ENCODE data around the gene LCK.

The LCK gene

DNA sequence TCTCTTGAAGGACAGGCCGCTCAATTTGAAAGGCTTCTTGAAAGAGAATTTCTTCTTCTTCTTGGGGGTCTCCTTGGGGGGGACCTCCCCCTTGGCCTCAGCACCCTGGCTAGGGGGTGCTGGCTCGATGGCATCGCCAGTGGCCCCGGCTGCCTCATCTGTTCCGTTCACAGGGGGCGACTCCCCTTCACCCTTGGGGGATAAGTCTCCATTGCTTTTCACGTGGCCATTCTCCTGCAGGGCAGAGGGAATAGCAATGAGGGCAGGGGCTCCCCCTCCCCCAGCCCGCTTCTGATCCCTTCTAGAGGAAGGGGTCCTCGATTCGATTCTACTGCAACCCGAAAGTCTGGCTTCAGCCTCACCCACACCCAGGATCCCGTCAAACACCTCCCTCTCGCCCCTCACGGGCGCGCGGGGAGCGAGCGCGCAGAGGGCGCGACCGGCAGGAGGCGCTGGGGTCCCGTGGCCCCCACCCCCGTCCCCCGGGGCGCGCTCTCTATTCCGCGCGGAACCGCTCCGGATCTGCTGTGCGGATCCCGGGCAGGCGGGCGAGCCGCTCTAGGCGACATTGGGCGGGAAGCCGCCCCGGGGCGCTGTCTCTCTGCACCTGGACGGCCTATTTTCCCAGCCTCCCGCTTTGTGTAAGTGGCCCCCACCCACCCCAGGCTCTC is 83.9 kb downstream of the LCK start (continued):
- TF ChIP-seq ZNF341 (tag by site-specific recombination; IDR thresholded peaks at IDR 0.05; ENCODE audit: low read depth) (peak; percentile 79), OVOL3 (tag by site-specific recombination; IDR thresholded peaks at IDR 0.05) (no peak), TCF7L2 (IDR thresholded peaks at IDR 0.05; ENCODE audit: borderline replicate concordance, low read depth, low read length) (no peak), SP7 (tag by site-specific recombination; IDR thresholded peaks at IDR 0.05) (peak; percentile 40; the same call in 1 of the 2 replicates), IKZF3 (tag by site-specific recombination; IDR thresholded peaks at IDR 0.05) (peak; percentile 34; the same call in 1 of the 2 replicates), ZFP3 (tag by site-specific recombination; IDR thresholded peaks at IDR 0.05; ENCODE audit: low read depth) (no peak), ZNF292 (tag by site-specific recombination; IDR thresholded peaks at IDR 0.05; ENCODE audit: borderline replicate concordance, low read depth) (no peak), ZNF624 (tag by site-specific recombination; IDR thresholded peaks at IDR 0.05) (no peak), ZNF514 (tag by site-specific recombination; IDR thresholded peaks at IDR 0.05) (no peak), ZFP41 (tag by site-specific recombination; IDR thresholded peaks at IDR 0.05; ENCODE audit: borderline replicate concordance) (no peak), KLF9 (tag by site-specific recombination; IDR thresholded peaks at IDR 0.05; ENCODE audit: low read depth) (peak; percentile 67), RBAK (tag by site-specific recombination; IDR thresholded peaks at IDR 0.05) (no peak), ZNF677 (tag by site-specific recombination; IDR thresholded peaks at IDR 0.05) (no peak), YY1 (tag by site-specific recombination; IDR thresholded peaks at IDR 0.05) (no peak), ZNF610 (tag by site-specific recombination; IDR thresholded peaks at IDR 0.05; ENCODE audit: borderline replicate concordance) (peak; percentile 64; the same call in 1 of the 2 replicates), ZNF140 (tag by site-specific recombination; IDR thresholded peaks at IDR 0.05) (0 out of 2 replicates have a peak, but pooled peaks have one; percentile 4), KLF1 (tag by site-specific recombination; IDR thresholded peaks at IDR 0.05) (peak; percentile 40; the same call in 1 of the 2 replicates), ZNF416 (tag by site-specific recombination; IDR thresholded peaks at IDR 0.05) (no peak), ZNF629 (tag by site-specific recombination; IDR thresholded peaks at IDR 0.05) (peak; percentile 31; the same call in 1 of the 2 replicates), ZNF366 (tag by site-specific recombination; conservative IDR thresholded peaks at IDR 0.05) (no peak), KLF8 (tag by site-specific recombination; IDR thresholded peaks at IDR 0.05) (peak; percentile 83; the same call in 1 of the 2 replicates), ZNF391 (tag by site-specific recombination; IDR thresholded peaks at IDR 0.05; ENCODE audit: borderline replicate concordance, low read depth) (0 out of 2 replicates have a peak, but pooled peaks have one; percentile 46), KLF10 (tag by site-specific recombination; IDR thresholded peaks at IDR 0.05) (no peak), ZNF302 (tag by site-specific recombination; IDR thresholded peaks at IDR 0.05; ENCODE audit: low read depth) (no peak), ZNF184 (tag by site-specific recombination; IDR thresholded peaks at IDR 0.05) (no peak), KLF7 (tag by site-specific recombination; IDR thresholded peaks at IDR 0.05; ENCODE audit: borderline replicate concordance) (no peak), ZBTB8A (tag by site-specific recombination; IDR thresholded peaks at IDR 0.05) (peak; percentile 97), ZNF785 (tag by site-specific recombination; IDR thresholded peaks at IDR 0.05) (peak; percentile 96)
- TF ChIP-seq, protein P1, sequence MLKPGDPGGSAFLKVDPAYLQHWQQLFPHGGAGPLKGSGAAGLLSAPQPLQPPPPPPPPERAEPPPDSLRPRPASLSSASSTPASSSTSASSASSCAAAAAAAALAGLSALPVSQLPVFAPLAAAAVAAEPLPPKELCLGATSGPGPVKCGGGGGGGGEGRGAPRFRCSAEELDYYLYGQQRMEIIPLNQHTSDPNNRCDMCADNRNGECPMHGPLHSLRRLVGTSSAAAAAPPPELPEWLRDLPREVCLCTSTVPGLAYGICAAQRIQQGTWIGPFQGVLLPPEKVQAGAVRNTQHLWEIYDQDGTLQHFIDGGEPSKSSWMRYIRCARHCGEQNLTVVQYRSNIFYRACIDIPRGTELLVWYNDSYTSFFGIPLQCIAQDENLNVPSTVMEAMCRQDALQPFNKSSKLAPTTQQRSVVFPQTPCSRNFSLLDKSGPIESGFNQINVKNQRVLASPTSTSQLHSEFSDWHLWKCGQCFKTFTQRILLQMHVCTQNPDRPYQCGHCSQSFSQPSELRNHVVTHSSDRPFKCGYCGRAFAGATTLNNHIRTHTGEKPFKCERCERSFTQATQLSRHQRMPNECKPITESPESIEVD (tag by site-specific recombination; IDR thresholded peaks at IDR 0.05) = no peak
- TF ChIP-seq, protein P2, sequence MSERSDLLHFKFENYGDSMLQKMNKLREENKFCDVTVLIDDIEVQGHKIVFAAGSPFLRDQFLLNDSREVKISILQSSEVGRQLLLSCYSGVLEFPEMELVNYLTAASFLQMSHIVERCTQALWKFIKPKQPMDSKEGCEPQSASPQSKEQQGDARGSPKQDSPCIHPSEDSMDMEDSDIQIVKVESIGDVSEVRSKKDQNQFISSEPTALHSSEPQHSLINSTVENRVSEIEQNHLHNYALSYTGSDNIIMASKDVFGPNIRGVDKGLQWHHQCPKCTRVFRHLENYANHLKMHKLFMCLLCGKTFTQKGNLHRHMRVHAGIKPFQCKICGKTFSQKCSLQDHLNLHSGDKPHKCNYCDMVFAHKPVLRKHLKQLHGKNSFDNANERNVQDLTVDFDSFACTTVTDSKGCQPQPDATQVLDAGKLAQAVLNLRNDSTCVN (tag by site-specific recombination; optimal IDR thresholded peaks at IDR 0.05) = peak; percentile 97
- TF ChIP-seq, protein P3, sequence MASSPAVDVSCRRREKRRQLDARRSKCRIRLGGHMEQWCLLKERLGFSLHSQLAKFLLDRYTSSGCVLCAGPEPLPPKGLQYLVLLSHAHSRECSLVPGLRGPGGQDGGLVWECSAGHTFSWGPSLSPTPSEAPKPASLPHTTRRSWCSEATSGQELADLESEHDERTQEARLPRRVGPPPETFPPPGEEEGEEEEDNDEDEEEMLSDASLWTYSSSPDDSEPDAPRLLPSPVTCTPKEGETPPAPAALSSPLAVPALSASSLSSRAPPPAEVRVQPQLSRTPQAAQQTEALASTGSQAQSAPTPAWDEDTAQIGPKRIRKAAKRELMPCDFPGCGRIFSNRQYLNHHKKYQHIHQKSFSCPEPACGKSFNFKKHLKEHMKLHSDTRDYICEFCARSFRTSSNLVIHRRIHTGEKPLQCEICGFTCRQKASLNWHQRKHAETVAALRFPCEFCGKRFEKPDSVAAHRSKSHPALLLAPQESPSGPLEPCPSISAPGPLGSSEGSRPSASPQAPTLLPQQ (tag by site-specific recombination; IDR thresholded peaks at IDR 0.05) = peak; percentile 79
- TF ChIP-seq, protein P4, sequence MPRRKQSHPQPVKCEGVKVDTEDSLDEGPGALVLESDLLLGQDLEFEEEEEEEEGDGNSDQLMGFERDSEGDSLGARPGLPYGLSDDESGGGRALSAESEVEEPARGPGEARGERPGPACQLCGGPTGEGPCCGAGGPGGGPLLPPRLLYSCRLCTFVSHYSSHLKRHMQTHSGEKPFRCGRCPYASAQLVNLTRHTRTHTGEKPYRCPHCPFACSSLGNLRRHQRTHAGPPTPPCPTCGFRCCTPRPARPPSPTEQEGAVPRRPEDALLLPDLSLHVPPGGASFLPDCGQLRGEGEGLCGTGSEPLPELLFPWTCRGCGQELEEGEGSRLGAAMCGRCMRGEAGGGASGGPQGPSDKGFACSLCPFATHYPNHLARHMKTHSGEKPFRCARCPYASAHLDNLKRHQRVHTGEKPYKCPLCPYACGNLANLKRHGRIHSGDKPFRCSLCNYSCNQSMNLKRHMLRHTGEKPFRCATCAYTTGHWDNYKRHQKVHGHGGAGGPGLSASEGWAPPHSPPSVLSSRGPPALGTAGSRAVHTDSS (tag by site-specific recombination; IDR thresholded peaks at IDR 0.05) = no peak
